ENCODE results near the gene PCBP1. TPM values are rescaled to one million over a fixed set of nuclear protein-coding genes. Genes with fewer than 3 reads are reported as not detected.
"Not testable (repeated sequence)": the region's sequence is repeated elsewhere in the genome, so short reads cannot be mapped to it uniquely, and the experiment has no call there.

The PCBP1 gene
- total RNA-seq, 1 donor from 2014 or later, result 301 TPM

- Mint-ChIP-seq H3K9me3 (ENCODE audit: unreplicated experiment) (peaks cover 19% of the 10 kb centered on the region), H3K27me3 (ENCODE audit: unreplicated experiment) (peaks cover 23% of the 10 kb centered on the region), H3K36me3 (ENCODE audit: unreplicated experiment) (no peaks in the 10 kb centered on the region), H3K4me1 (ENCODE audit: low read depth, unreplicated experiment) (peaks cover 25% of the 10 kb centered on the region), H3K4me3 (ENCODE audit: unreplicated experiment) (peak overlapping the region; percentile 100), H3K27ac (ENCODE audit: unreplicated experiment) (peak overlapping the region; percentile 100)
- DNase-seq, result peak; percentile 74
- TF ChIP-seq, protein P1, sequence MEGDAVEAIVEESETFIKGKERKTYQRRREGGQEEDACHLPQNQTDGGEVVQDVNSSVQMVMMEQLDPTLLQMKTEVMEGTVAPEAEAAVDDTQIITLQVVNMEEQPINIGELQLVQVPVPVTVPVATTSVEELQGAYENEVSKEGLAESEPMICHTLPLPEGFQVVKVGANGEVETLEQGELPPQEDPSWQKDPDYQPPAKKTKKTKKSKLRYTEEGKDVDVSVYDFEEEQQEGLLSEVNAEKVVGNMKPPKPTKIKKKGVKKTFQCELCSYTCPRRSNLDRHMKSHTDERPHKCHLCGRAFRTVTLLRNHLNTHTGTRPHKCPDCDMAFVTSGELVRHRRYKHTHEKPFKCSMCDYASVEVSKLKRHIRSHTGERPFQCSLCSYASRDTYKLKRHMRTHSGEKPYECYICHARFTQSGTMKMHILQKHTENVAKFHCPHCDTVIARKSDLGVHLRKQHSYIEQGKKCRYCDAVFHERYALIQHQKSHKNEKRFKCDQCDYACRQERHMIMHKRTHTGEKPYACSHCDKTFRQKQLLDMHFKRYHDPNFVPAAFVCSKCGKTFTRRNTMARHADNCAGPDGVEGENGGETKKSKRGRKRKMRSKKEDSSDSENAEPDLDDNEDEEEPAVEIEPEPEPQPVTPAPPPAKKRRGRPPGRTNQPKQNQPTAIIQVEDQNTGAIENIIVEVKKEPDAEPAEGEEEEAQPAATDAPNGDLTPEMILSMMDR (IDR thresholded peaks at IDR 0.05; ENCODE audit: partially characterized antibody, unreplicated experiment), result no peak
Measured at GRCh38 chr2:70124983-70125480, 37.8 kb downstream of the PCBP1 start.

GRCh38 chr2:70125498-70125898, 38.2 kb downstream of the PCBP1 start:
- Mint-ChIP-seq H3K36me3 (ENCODE audit: unreplicated experiment) (no peaks in the 10 kb centered on the region), H3K4me3 (ENCODE audit: unreplicated experiment) (peak overlapping the region; percentile 100), H3K27ac (ENCODE audit: unreplicated experiment) (peak overlapping the region; percentile 100), H3K27me3 (ENCODE audit: unreplicated experiment) (peaks cover 23% of the 10 kb centered on the region), H3K4me1 (ENCODE audit: low read depth, unreplicated experiment) (peaks cover 25% of the 10 kb centered on the region), H3K9me3 (ENCODE audit: unreplicated experiment) (peaks cover 20% of the 10 kb centered on the region)
- TF ChIP-seq, protein P1 (IDR thresholded peaks at IDR 0.05; ENCODE audit: partially characterized antibody, unreplicated experiment), result no peak
- DNase-seq, result no peak

- H3K4me3 Mint-ChIP-seq (ENCODE audit: unreplicated experiment), result peak overlapping the region; percentile 100
- H3K27me3 Mint-ChIP-seq (ENCODE audit: unreplicated experiment), result peaks cover 20% of the 10 kb centered on the region
- H3K9me3 Mint-ChIP-seq (ENCODE audit: unreplicated experiment), result peaks cover 20% of the 10 kb centered on the region
- H3K36me3 Mint-ChIP-seq (ENCODE audit: unreplicated experiment), result no peaks in the 10 kb centered on the region
- H3K27ac Mint-ChIP-seq (ENCODE audit: unreplicated experiment), result peak overlapping the region; percentile 100
- TF ChIP-seq, protein P1 (IDR thresholded peaks at IDR 0.05; ENCODE audit: partially characterized antibody, unreplicated experiment), result no peak
- H3K4me1 Mint-ChIP-seq (ENCODE audit: low read depth, unreplicated experiment), result peaks cover 25% of the 10 kb centered on the region
- no peak for DNase-seq
Measured at GRCh38 chr2:70126413-70126812, 39.1 kb downstream of the PCBP1 start.

GRCh38 chr2:70128005-70128404, 40.7 kb downstream of the PCBP1 start:
- H3K4me1 Mint-ChIP-seq (ENCODE audit: low read depth, unreplicated experiment), result peaks cover 36% of the 10 kb centered on the region
- TF ChIP-seq, protein P1 (IDR thresholded peaks at IDR 0.05; ENCODE audit: partially characterized antibody, unreplicated experiment), result no peak
- no peak for DNase-seq
- peaks cover 20% of the 10 kb centered on the region for H3K27me3 Mint-ChIP-seq (ENCODE audit: unreplicated experiment)
- H3K9me3 Mint-ChIP-seq (ENCODE audit: unreplicated experiment), result peaks cover 20% of the 10 kb centered on the region
- no peaks in the 10 kb centered on the region for H3K36me3 Mint-ChIP-seq (ENCODE audit: unreplicated experiment)
- H3K27ac Mint-ChIP-seq (ENCODE audit: unreplicated experiment), result no peak overlapping the region
- no peak overlapping the region for H3K4me3 Mint-ChIP-seq (ENCODE audit: unreplicated experiment)

DNA sequence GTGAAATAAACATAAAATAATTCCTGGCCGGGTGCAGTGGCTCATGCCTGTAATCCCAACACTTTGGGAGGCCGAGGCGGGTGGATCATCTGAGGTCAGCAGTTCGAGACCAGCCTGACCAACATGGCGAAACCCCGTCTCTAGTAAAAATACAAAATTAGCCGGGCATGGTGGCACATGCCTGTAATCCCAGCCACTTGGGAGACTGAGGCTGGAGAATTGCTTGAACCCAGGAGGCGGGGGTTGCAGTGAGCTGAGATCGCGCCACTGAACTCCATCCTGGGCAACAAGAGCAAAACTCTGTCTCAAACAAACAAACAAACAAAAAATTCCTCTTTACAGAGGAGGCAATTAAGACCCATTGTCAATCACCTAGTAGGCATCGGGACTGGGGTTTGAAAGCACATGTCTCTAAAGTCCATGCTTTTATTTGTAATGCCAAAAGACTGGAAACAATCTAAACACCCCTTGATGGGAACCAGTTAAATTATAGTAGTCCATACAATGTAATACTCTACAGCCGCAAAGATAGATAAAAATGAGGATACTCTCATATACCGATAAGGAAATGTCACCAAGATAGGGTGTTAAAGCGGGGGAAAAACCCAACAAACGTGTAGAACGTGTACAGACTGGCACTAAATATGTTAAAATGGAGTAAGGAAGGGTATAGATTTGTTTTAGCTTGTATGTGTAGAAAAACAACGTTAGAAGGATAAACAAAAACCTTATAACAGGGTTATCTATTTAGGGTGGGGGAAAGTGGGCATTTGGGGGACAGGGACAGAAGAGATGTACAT, 44.3 kb downstream of the PCBP1 start:
- not testable (repeated sequence) for H3K9me3 Mint-ChIP-seq (ENCODE audit: unreplicated experiment); H3K36me3 Mint-ChIP-seq (ENCODE audit: unreplicated experiment); H3K27me3 Mint-ChIP-seq (ENCODE audit: unreplicated experiment); DNase-seq; H3K4me3 Mint-ChIP-seq (ENCODE audit: unreplicated experiment); H3K27ac Mint-ChIP-seq (ENCODE audit: unreplicated experiment)
- H3K4me1 Mint-ChIP-seq (ENCODE audit: low read depth, unreplicated experiment), result peaks cover 33% of the 10 kb centered on the region

Measured in glutamatergic neuron (in vitro differentiated cells).